Astrocyte (in vitro differentiated cells and primary cell): Measurements from ENCODE around the gene DNM1. TPM values are rescaled to one million over a fixed set of nuclear protein-coding genes. Genes with fewer than 3 reads are reported as not detected.
A peak's percentile ranks its signal among the peaks of the same experiment; 100 is the strongest.

Source experiments
- DNase-seq: peaks from one replicate; pipeline ENCODE4 v3.0.0-alpha.2; 2010; ENCODE audit warnings: low read depth
- FAIRE-seq: peaks from 2 replicates; lab custom pipeline; 2011; peaks lifted over from hg19 to GRCh38; lab: Jason Lieb, UNC
- H2AFZ ChIP-seq: 2 replicates; pipeline ENCODE4 v1.6.0; 2012; ENCODE audit warnings: low read depth, low read length, inconsistent platforms
- H3K27ac ChIP-seq: 2 replicates; pipeline ENCODE4 v1.5.1; 2011; ENCODE audit warnings: low read depth, low read length, inconsistent platforms
- H3K27me3 ChIP-seq: 2 replicates; pipeline ENCODE4 v1.6.0; 2011; ENCODE audit warnings: low read length, inconsistent platforms; ENCODE audit not compliant: insufficient read depth
- H3K36me3 ChIP-seq: 2 replicates; pipeline ENCODE4 v1.5.1; 2011; ENCODE audit warnings: low read length, inconsistent platforms; ENCODE audit not compliant: insufficient read depth
- H3K4me1 ChIP-seq: 2 replicates; pipeline ENCODE4 v1.5.1; 2011; ENCODE audit warnings: low read length, inconsistent platforms; ENCODE audit not compliant: insufficient read depth
- H3K4me2 ChIP-seq: 2 replicates; pipeline ENCODE4 v1.6.0; 2012; ENCODE audit warnings: low read length, inconsistent platforms
- H3K4me3 ChIP-seq: 2 replicates; pipeline ENCODE4 v1.5.1; 2011; ENCODE audit warnings: low read depth, mild to moderate bottlenecking, low read length, inconsistent platforms; ENCODE audit not compliant: insufficient read depth
- H3K79me2 ChIP-seq: 2 replicates; pipeline ENCODE4 v1.6.0; 2012; ENCODE audit warnings: mild to moderate bottlenecking, low read length, inconsistent platforms; ENCODE audit not compliant: insufficient read depth
- H3K9ac ChIP-seq: 2 replicates; pipeline ENCODE4 v1.6.0; 2012; ENCODE audit warnings: mild to moderate bottlenecking, low read length, inconsistent platforms
- H3K9me3 ChIP-seq: 2 replicates; pipeline ENCODE4 v1.5.1; 2012; ENCODE audit warnings: low read depth, mild to moderate bottlenecking, low read length, inconsistent platforms; ENCODE audit not compliant: insufficient read depth
- H4K20me1 ChIP-seq: 2 replicates; pipeline ENCODE4 v1.6.0; 2012; ENCODE audit warnings: low read length, inconsistent platforms; ENCODE audit not compliant: insufficient read depth
- H3K27ac Mint-ChIP-seq: one replicate; pipeline ENCODE4 v1.8.0; 2021; ENCODE audit warnings: mild to moderate bottlenecking, mixed read lengths; ENCODE audit not compliant: unreplicated experiment
- H3K27me3 Mint-ChIP-seq: one replicate; pipeline ENCODE4 v1.8.0; 2021; ENCODE audit warnings: low read depth, mixed read lengths; ENCODE audit not compliant: unreplicated experiment
- H3K36me3 Mint-ChIP-seq: one replicate; pipeline ENCODE4 v1.8.0; 2021; ENCODE audit warnings: low read depth, mixed read lengths; ENCODE audit not compliant: unreplicated experiment
- H3K4me1 Mint-ChIP-seq: one replicate; pipeline ENCODE4 v1.8.0; 2021; ENCODE audit warnings: low read depth, mixed read lengths; ENCODE audit not compliant: unreplicated experiment
- H3K4me3 Mint-ChIP-seq: one replicate; pipeline ENCODE4 v1.8.0; 2021; ENCODE audit warnings: mild to moderate bottlenecking, moderate library complexity, mixed read lengths; ENCODE audit not compliant: unreplicated experiment
- H3K9me3 Mint-ChIP-seq: one replicate; pipeline ENCODE4 v1.8.0; 2021; ENCODE audit warnings: mild to moderate bottlenecking, mixed read lengths; ENCODE audit not compliant: unreplicated experiment
- CTCF ChIP-seq: IDR thresholded peaks from 2 replicates; pipeline ENCODE4 v1.5.1; 2011; ENCODE audit warnings: low read depth, mild to moderate bottlenecking, inconsistent platforms, low read length, moderate library complexity; ENCODE audit not compliant: insufficient read depth
- EZH2 ChIP-seq: IDR thresholded peaks from 2 replicates; pipeline ENCODE4 v1.6.1; 2012; ENCODE audit warnings: mild to moderate bottlenecking, low read length, inconsistent platforms; ENCODE audit not compliant: insufficient read depth
- total RNA-seq: library from RNA; stranded (reverse); gene quantifications from 2 replicates; pipeline ENCODE4 v1.2.1, GENCODE V29; 2021

DNM1 gene
- total RNA-seq, 1 donor from 2014 or later, result 29.7 TPM

- peak overlapping the region; percentile 78 for H3K27ac Mint-ChIP-seq
Measured at GRCh38 chr9:128286440-128286839, 83.3 kb downstream of the DNM1 start.

GRCh38 chr9:128288273-128289004 is 85.3 kb downstream of the DNM1 start:
- FAIRE-seq, result no peak
- no peak overlapping the region for H3K4me3 Mint-ChIP-seq

More at GRCh38 chr9:128286440-128286839, 83.3 kb downstream of the DNM1 start:
- H3K36me3 Mint-ChIP-seq, result peaks cover 10% of the 10 kb centered on the region
- no peak overlapping the region for H3K9ac ChIP-seq
- DNase-seq, result peak; percentile 51
- FAIRE-seq, result no peak
- no peaks in the 10 kb centered on the region for H3K79me2 ChIP-seq
- H3K9me3 Mint-ChIP-seq, result no peaks in the 10 kb centered on the region
- H3K27me3 ChIP-seq, result no peaks in the 10 kb centered on the region
- no peak overlapping the region for H3K4me3 ChIP-seq
- H3K4me3 Mint-ChIP-seq, result no peak overlapping the region
- H3K4me1 ChIP-seq, result peaks cover 5% of the 10 kb centered on the region
- H3K4me1 Mint-ChIP-seq, result peaks cover 3% of the 10 kb centered on the region
- H2AFZ ChIP-seq, result no peak overlapping the region
- H3K27ac ChIP-seq, result no peak overlapping the region
- no peaks in the 10 kb centered on the region for H3K27me3 Mint-ChIP-seq
- no peaks in the 10 kb centered on the region for H4K20me1 ChIP-seq
- H3K36me3 ChIP-seq, result peaks cover 3% of the 10 kb centered on the region
- no peak for TF ChIP-seq CTCF
- TF ChIP-seq EZH2, result no peak
- H3K4me2 ChIP-seq, result no peak overlapping the region
- no peaks in the 10 kb centered on the region for H3K9me3 ChIP-seq

More at GRCh38 chr9:128288273-128289004, 85.3 kb downstream of the DNM1 start:
- TF ChIP-seq EZH2 (no peak), CTCF (no peak)
- no peaks in the 10 kb centered on the region for H3K27me3 Mint-ChIP-seq
- Histone ChIP-seq H3K79me2 (no peaks in the 10 kb centered on the region), H3K9ac (no peak overlapping the region), H3K27me3 (no peaks in the 10 kb centered on the region), H4K20me1 (no peaks in the 10 kb centered on the region), H3K36me3 (peaks cover 3% of the 10 kb centered on the region), H3K4me2 (no peak overlapping the region), H2AFZ (no peak overlapping the region), H3K4me1 (peaks cover under 1% of the 10 kb centered on the region), H3K4me3 (no peak overlapping the region), H3K9me3 (no peaks in the 10 kb centered on the region), H3K27ac (no peak overlapping the region)
- no peaks in the 10 kb centered on the region for H3K4me1 Mint-ChIP-seq
- H3K36me3 Mint-ChIP-seq, result peaks cover 13% of the 10 kb centered on the region
- no peak overlapping the region for H3K27ac Mint-ChIP-seq
- H3K9me3 Mint-ChIP-seq, result no peaks in the 10 kb centered on the region
- no peak for DNase-seq
